A549 (cell line): ENCODE measurements around the gene CCDC169. TPM values are rescaled to one million over a fixed set of nuclear protein-coding genes. Genes with fewer than 3 reads are reported as not detected.

ENCODE experiments used
- ATAC-seq, 2 experiments: fragments of 200-7000 bp in 1 of 2; fragments of >200 bp in 1 of 2; cut with Nextera tagmentation in 1 of 2; cut with Tn5 transposase in 1 of 2; 3 replicates each; pipeline versions ENCODE4 v1.8.0 to v1.9.1; 2018 to 2020; ENCODE audit warnings: mild to moderate bottlenecking in 1 of 2, moderate library complexity in 1 of 2
- CTCF ChIA-PET: fragments of 300-600 bp; sonication (Branson Sonifier 250); formaldehyde crosslinking; extraction: SDS; loops from one replicate; lab custom pipeline; 2021; ENCODE audit warnings: antibody characterized with exemption, inconsistent platforms; lab: Yijun Ruan, JAX
- POLR2A ChIA-PET: fragments of 350-600 bp; formaldehyde crosslinking; extraction: SDS; loops from one replicate; lab custom pipeline; 2021; ENCODE audit warnings: antibody characterized with exemption, inconsistent platforms; lab: Yijun Ruan, JAX
- DNase-seq, 2 experiments: peaks; one replicate each; pipeline versions ENCODE4 v3.0.0 to v3.0.0-alpha.2; 2011 to 2016; ENCODE audit warnings: low read depth in 1 of 2, low spot score in 1 of 2
- FAIRE-seq: peaks from 2 replicates; lab custom pipeline; 2011; peaks lifted over from hg19 to GRCh38; lab: Jason Lieb, UNC
- H3K27ac ChIP-seq, 2 experiments: fragments of >200 bp; sonication (Bioruptor Twin); formaldehyde crosslinking; 3 replicates each; pipeline ENCODE4 v1.5.1; 2016 to 2017
- H3K4me1 ChIP-seq: fragments of >200 bp; sonication (Bioruptor Twin); formaldehyde crosslinking; 3 replicates; pipeline ENCODE4 v1.6.1; 2016
- H3K4me2 ChIP-seq: fragments of >200 bp; sonication (Bioruptor Twin); formaldehyde crosslinking; 3 replicates; pipeline ENCODE4 v1.6.1; 2016
- H3K4me3 ChIP-seq: fragments of >200 bp; sonication (Bioruptor Twin); formaldehyde crosslinking; 3 replicates; pipeline ENCODE4 v1.5.1; 2016
- H3K9me3 ChIP-seq: fragments of >200 bp; sonication (Bioruptor Twin); formaldehyde crosslinking; 3 replicates; pipeline ENCODE4 v1.6.1; 2016
- BHLHE40 ChIP-seq: IDR thresholded peaks from 2 replicates; pipeline ENCODE4 v1.6.1; 2012; ENCODE audit warnings: low read depth, low read length, inconsistent platforms
- CEBPB ChIP-seq, 2 experiments: fragments of >200 bp in 1 of 2; sonication (Bioruptor Twin) in 1 of 2; formaldehyde crosslinking in 1 of 2; IDR thresholded peaks; 2 replicates each; pipeline ENCODE4 v1.6.1; 2012 to 2016
- EHMT2 ChIP-seq: fragments of 200-600 bp; sonication (generic); IDR thresholded peaks from 2 replicates; pipeline ENCODE4 v1.6.1; 2016; ENCODE audit warnings: antibody characterized with exemption, low read depth, mild to moderate bottlenecking, moderate library complexity
- ESRRA ChIP-seq: fragments of 150-350 bp; IDR thresholded peaks from 2 replicates; pipeline ENCODE4 v1.6.1; 2014; ENCODE audit warnings: mild to moderate bottlenecking, low read length, borderline replicate concordance
- FOSL2 ChIP-seq, 2 experiments: fragments of 450-650 bp in 1 of 2; fragments of >200 bp in 1 of 2; sonication (Bioruptor Twin) in 1 of 2; formaldehyde crosslinking; IDR thresholded peaks; 2 replicates each; pipeline versions ENCODE4 v1.5.0 to v1.6.1; 2016 to 2020; ENCODE audit warnings: mild to moderate bottlenecking in 1 of 2, moderate library complexity in 1 of 2
- HOXA7 ChIP-seq: fragments of 250-450 bp; sonication (Bioruptor Pico); IDR thresholded peaks from 2 replicates; pipeline ENCODE4 v1.5.0; 2020; ENCODE audit warnings: mild to moderate bottlenecking, moderate library complexity
- HOXB13 ChIP-seq: fragments of 250-450 bp; sonication (Bioruptor Pico); IDR thresholded peaks from 2 replicates; pipeline ENCODE4 v1.5.0; 2020; ENCODE audit warnings: low read depth, mild to moderate bottlenecking, moderate library complexity
- HOXB5 ChIP-seq: fragments of 250-450 bp; sonication (Bioruptor Pico); IDR thresholded peaks from 2 replicates; pipeline ENCODE4 v1.5.0; 2020; ENCODE audit warnings: mild to moderate bottlenecking, moderate library complexity
- JUN ChIP-seq, 2 experiments: fragments of >200 bp; sonication (Bioruptor Twin); formaldehyde crosslinking; IDR thresholded peaks; 2 replicates in 1 of 2; 3 replicates in 1 of 2; pipeline ENCODE4 v1.6.1; 2016 to 2017
- JUNB ChIP-seq: fragments of >200 bp; sonication (Bioruptor Twin); formaldehyde crosslinking; IDR thresholded peaks from 2 replicates; pipeline ENCODE4 v1.6.1; 2016
- KDM1A ChIP-seq: fragments of 200-600 bp; sonication (generic); IDR thresholded peaks from 2 replicates; pipeline ENCODE4 v1.6.1; 2016; ENCODE audit warnings: low read depth, mild to moderate bottlenecking
- MAFK ChIP-seq: fragments of 450-650 bp; IDR thresholded peaks from 2 replicates; pipeline ENCODE4 v1.6.1; 2014; ENCODE audit not compliant: partially characterized antibody
- MAZ ChIP-seq: fragments of 150-350 bp; IDR thresholded peaks from 2 replicates; pipeline ENCODE4 v1.6.1; 2014; ENCODE audit warnings: antibody characterized with exemption, low read depth, low read length, borderline replicate concordance
- MYC ChIP-seq: IDR thresholded peaks from 2 replicates; pipeline ENCODE4 v1.6.1; 2012; ENCODE audit warnings: mild to moderate bottlenecking, inconsistent platforms, low read length, improper control_type of control experiment, borderline replicate concordance
- NFE2L2 ChIP-seq: fragments of 150-350 bp; conservative IDR thresholded peaks from 2 replicates; pipeline ENCODE4 v1.6.1; 2014; ENCODE audit warnings: low read length
- NPAS2 ChIP-seq: fragments of 250-450 bp; sonication (Bioruptor Pico); IDR thresholded peaks from 2 replicates; pipeline ENCODE4 v1.8.0; 2022; ENCODE audit warnings: mild to moderate bottlenecking, moderate library complexity, borderline replicate concordance
- POLR2A ChIP-seq: IDR thresholded peaks from 2 replicates; pipeline ENCODE4 v1.6.1; 2012; ENCODE audit warnings: mild to moderate bottlenecking, low read length
- POLR2AphosphoS2 ChIP-seq: conservative IDR thresholded peaks from 2 replicates; pipeline ENCODE4 v1.6.1; 2012; ENCODE audit warnings: low read length, improper control_type of control experiment, inconsistent platforms
- RAD21 ChIP-seq, 2 experiments: fragments of >200 bp in 1 of 2; sonication (Bioruptor Twin) in 1 of 2; formaldehyde crosslinking in 1 of 2; IDR thresholded peaks in 1 of 2; conservative IDR thresholded peaks in 1 of 2; 2 replicates in 1 of 2; 3 replicates in 1 of 2; pipeline ENCODE4 v1.6.1; 2012 to 2018; ENCODE audit warnings: inconsistent platforms in 1 of 2
- RARB ChIP-seq: fragments of 250-450 bp; sonication (Bioruptor Pico); IDR thresholded peaks from 2 replicates; pipeline ENCODE4 v1.8.0; 2021; ENCODE audit warnings: mild to moderate bottlenecking, moderate library complexity
- SMC3 ChIP-seq: fragments of >200 bp; sonication (Bioruptor Twin); formaldehyde crosslinking; IDR thresholded peaks from 3 replicates; pipeline ENCODE4 v1.6.1; 2018; ENCODE audit warnings: inconsistent platforms
- ZNF302 ChIP-seq: fragments of 250-450 bp; sonication (Bioruptor Pico); IDR thresholded peaks from 2 replicates; pipeline ENCODE4 v1.9.0; 2021; ENCODE audit warnings: inconsistent platforms, mild to moderate bottlenecking, moderate library complexity
- ZSCAN20 ChIP-seq: fragments of 250-450 bp; sonication (Bioruptor Pico); IDR thresholded peaks from 2 replicates; pipeline ENCODE4 v1.8.0; 2022; ENCODE audit warnings: mild to moderate bottlenecking, moderate library complexity
- WGBS: methylation state at CpG from one replicate; pipeline ENCODE4 v1.1.6; 2017; ENCODE audit errors: missing lambda C conversion rate; 5-methylcytosine and 5-hydroxymethylcytosine counted together
- polyA plus RNA-seq, 4 experiments: library from polyadenylated mRNA; depleted of rRNA in 3 of 4; stranded (reverse); fragments of >200 nt; fragmentation: RNase III in 1 of 4; extraction: RNeasy Plus Mini Kit Qiagen cat#74134 plus additional on column Dnase treatment in 1 of 4; gene quantifications; 2 replicates in 3 of 4; 3 replicates in 1 of 4; pipeline ENCODE4 v1.2.3, GENCODE V29; 2011 to 2017
- TF ChIP-seq, protein P1 (sequence below): IDR thresholded peaks from 2 replicates; pipeline ENCODE4 v1.6.1; 2012
- TF ChIP-seq, protein P2 (sequence below): fragments of >200 bp; sonication (Bioruptor Twin); formaldehyde crosslinking; IDR thresholded peaks from 3 replicates; pipeline ENCODE4 v1.6.1; 2016
- TF ChIP-seq, protein P3 (sequence below): fragments of 450-650 bp; IDR thresholded peaks from 2 replicates; pipeline ENCODE4 v1.6.1; 2014; ENCODE audit warnings: antibody characterized with exemption

The CCDC169 gene
- polyA plus RNA-seq, 2 of the 4 experiments (the other 2 are of a cell fraction), result 1.3 to 2.0 TPM

GRCh38 chr13:36251017-36251416 lies 46.6 kb downstream of the CCDC169 start:
- POLR2A ChIA-PET, result no interaction called here
- Histone ChIP-seq H3K4me1 (no peaks in the 10 kb centered on the region), H3K4me2 (no peak overlapping the region), H3K27ac (no peak overlapping the region)
- CTCF ChIA-PET, result no interaction called here
- no peak for ATAC-seq
- TF ChIP-seq POLR2AphosphoS2 (no peak), MAFK (peak; percentile 64)
- TF ChIP-seq, all 56 proteins: peak for 1
- WGBS, result 14% methylated on average over 4 of the region's 4 CpGs
- FAIRE-seq (no peak), DNase-seq (no peak)
- H3K4me3 ChIP-seq, result no peak overlapping the region
- H3K9me3 ChIP-seq, result no peaks in the 10 kb centered on the region

DNA sequence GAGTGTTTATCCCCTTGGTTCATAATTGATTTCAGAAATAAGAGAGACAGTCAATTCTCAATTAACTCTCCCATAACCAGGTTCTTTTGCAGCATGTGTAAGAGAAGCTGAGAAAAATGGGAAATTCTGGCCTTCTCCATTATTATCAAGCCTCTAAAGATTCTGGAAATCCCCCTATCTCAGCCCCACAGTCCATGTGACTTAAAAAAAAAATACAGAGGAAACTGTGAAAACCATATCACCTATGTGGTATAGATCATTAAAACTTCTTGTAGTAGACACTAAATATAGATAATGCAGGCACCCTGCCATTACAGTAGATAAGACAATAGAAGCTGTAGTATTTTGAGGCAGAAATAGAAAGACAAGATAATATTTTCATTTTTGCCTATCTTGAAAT lies 48.9 kb downstream of the CCDC169 start:
- TF ChIP-seq, protein P1, sequence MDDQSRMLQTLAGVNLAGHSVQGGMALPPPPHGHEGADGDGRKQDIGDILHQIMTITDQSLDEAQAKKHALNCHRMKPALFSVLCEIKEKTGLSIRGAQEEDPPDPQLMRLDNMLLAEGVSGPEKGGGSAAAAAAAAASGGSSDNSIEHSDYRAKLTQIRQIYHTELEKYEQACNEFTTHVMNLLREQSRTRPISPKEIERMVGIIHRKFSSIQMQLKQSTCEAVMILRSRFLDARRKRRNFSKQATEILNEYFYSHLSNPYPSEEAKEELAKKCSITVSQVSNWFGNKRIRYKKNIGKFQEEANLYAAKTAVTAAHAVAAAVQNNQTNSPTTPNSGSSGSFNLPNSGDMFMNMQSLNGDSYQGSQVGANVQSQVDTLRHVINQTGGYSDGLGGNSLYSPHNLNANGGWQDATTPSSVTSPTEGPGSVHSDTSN, result no peak
- no peak for DNase-seq
- no peaks in the 10 kb centered on the region for H3K4me1 ChIP-seq
- H3K9me3 ChIP-seq, result no peaks in the 10 kb centered on the region
- H3K27ac ChIP-seq, result no peak overlapping the region
- FAIRE-seq, result no peak
- no peak overlapping the region for H3K4me3 ChIP-seq
- no peak overlapping the region for H3K4me2 ChIP-seq
- CTCF ChIA-PET, result interaction anchor here (0.6 to 1.7 kb wide), 2 partner anchors 26 to 139 kb away, joined by 3 to 4 read pairs; no protein-coding TSS in a partner anchor
- POLR2A ChIA-PET, result no interaction called here
- ATAC-seq, result no peak

GRCh38 chr13:36244990-36245389 lies 52.6 kb downstream of the CCDC169 start:
- Histone ChIP-seq H3K4me3 (no peak overlapping the region), H3K4me2 (no peak overlapping the region), H3K27ac (no peak overlapping the region), H3K4me1 (no peaks in the 10 kb centered on the region), H3K9me3 (no peaks in the 10 kb centered on the region)
- no peak for TF ChIP-seq HOXB13 (CRISPR knock-in tag)
- TF ChIP-seq CEBPB (IDR thresholded peaks at IDR 0.05), result no peak
- no peak for TF ChIP-seq NFE2L2
- TF ChIP-seq HOXA7 (CRISPR knock-in tag), result no peak
- TF ChIP-seq BHLHE40, result no peak
- no peak for TF ChIP-seq SMC3
- no peak for TF ChIP-seq EHMT2
- TF ChIP-seq MYC, result no peak
- TF ChIP-seq, protein P2, sequence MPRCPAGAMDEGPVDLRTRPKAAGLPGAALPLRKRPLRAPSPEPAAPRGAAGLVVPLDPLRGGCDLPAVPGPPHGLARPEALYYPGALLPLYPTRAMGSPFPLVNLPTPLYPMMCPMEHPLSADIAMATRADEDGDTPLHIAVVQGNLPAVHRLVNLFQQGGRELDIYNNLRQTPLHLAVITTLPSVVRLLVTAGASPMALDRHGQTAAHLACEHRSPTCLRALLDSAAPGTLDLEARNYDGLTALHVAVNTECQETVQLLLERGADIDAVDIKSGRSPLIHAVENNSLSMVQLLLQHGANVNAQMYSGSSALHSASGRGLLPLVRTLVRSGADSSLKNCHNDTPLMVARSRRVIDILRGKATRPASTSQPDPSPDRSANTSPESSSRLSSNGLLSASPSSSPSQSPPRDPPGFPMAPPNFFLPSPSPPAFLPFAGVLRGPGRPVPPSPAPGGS, result no peak
- TF ChIP-seq HOXB5 (CRISPR knock-in tag), result no peak
- TF ChIP-seq, protein P3, sequence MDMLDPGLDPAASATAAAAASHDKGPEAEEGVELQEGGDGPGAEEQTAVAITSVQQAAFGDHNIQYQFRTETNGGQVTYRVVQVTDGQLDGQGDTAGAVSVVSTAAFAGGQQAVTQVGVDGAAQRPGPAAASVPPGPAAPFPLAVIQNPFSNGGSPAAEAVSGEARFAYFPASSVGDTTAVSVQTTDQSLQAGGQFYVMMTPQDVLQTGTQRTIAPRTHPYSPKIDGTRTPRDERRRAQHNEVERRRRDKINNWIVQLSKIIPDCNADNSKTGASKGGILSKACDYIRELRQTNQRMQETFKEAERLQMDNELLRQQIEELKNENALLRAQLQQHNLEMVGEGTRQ, result no peak
- FAIRE-seq, result no peak
- ATAC-seq, result no peak
- 0% methylated on average over 1 of the region's 1 CpG for WGBS
- ChIA-PET POLR2A (no interaction called here), CTCF (interaction anchor here (0.7 kb wide), 1 partner anchor 11 kb away, joined by 3 read pairs; no protein-coding TSS in a partner anchor)
- no peak for DNase-seq

DNA sequence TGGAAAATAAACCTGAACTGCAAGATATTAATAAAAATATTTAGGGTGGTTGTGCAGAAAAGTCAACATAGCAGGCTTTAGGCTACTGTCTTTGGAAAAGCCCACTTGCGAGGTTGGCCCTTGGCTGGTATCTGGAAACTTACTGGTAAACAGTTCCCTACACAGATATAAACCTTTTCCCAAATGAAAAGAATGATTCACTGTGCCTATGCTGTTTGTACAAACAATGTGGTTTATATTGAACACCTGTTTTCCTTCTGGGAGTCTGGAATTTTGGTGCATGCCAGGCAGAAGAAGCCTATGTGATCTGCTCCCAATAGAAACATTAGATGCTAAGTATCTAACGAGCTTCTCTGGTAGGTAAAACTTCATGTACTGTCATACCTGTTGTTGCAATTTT lies 53.5 kb downstream of the CCDC169 start:
- H3K4me3 ChIP-seq, result no peak overlapping the region
- TF ChIP-seq ZNF302 (no peak), MAZ (no peak), HOXB13 (CRISPR knock-in tag) (no peak), EHMT2 (no peak), FOSL2 (IDR thresholded peaks at IDR 0.05) (no peak), FOSL2 (CRISPR knock-in tag; IDR thresholded peaks at IDR 0.05) (no peak), ESRRA (no peak), JUNB (no peak), RAD21 (conservative IDR thresholded peaks at IDR 0.05 in 1 of 2, IDR thresholded peaks at IDR 0.05 in 1 of 2) (no peak), HOXA7 (CRISPR knock-in tag) (no peak), POLR2AphosphoS2 (no peak), NPAS2 (no peak), POLR2A (no peak), JUN (IDR thresholded peaks at IDR 0.05) (no peak), BHLHE40 (no peak), RARB (CRISPR knock-in tag) (no peak), ZSCAN20 (CRISPR knock-in tag) (no peak), KDM1A (no peak)
- ChIA-PET POLR2A (no interaction called here), CTCF (no interaction called here)
- no peak overlapping the region for H3K4me2 ChIP-seq
- FAIRE-seq (no peak), ATAC-seq (no peak), DNase-seq (no peak)
- H3K27ac ChIP-seq, result no peak overlapping the region
- H3K4me1 ChIP-seq, result no peaks in the 10 kb centered on the region
- 38% methylated on average over 2 of the region's 2 CpGs for WGBS
- no peaks in the 10 kb centered on the region for H3K9me3 ChIP-seq
